Stomach smooth muscle (tissue), 2 donors: ENCODE data around the gene TRAFD1.

Source experiments
- H3K27ac ChIP-seq: one replicate; pipeline ENCODE4 v1.7.0; 2013; ENCODE audit warnings: mild to moderate bottlenecking, low read length, inconsistent platforms
- H3K27me3 ChIP-seq, 2 donors: one replicate each; pipeline ENCODE4 v1.7.0; 2013; ENCODE audit warnings: low read length in 2 of 2; ENCODE audit not compliant: insufficient read depth in 2 of 2, control insufficient read depth in 1 of 2
- H3K36me3 ChIP-seq, 2 donors: one replicate each; pipeline ENCODE4 v1.7.0; 2013; ENCODE audit warnings: low read length in 2 of 2; ENCODE audit not compliant: control insufficient read depth in 2 of 2, insufficient read depth in 2 of 2
- H3K4me1 ChIP-seq: one replicate; pipeline ENCODE4 v1.7.0; 2013; ENCODE audit warnings: low read length; ENCODE audit not compliant: control insufficient read depth, insufficient read depth
- H3K4me3 ChIP-seq, 2 donors: one replicate each; pipeline ENCODE4 v1.7.0; 2013; ENCODE audit warnings: low read length in 2 of 2
- H3K9ac ChIP-seq, 2 donors: one replicate each; pipeline ENCODE4 v1.7.0; 2013; ENCODE audit warnings: low read length in 2 of 2, mild to moderate bottlenecking in 1 of 2
- H3K9me3 ChIP-seq, 2 donors: one replicate each; pipeline ENCODE4 v1.7.0; 2013; ENCODE audit warnings: low read length in 2 of 2; ENCODE audit not compliant: control insufficient read depth in 2 of 2
- donor health status: healthy.
- donor health status: Pancreatic carcinoma.

TRAFD1 gene

GRCh38 chr12:112116232-112117060 is 8.9 kb upstream of the TRAFD1 start:
- H3K4me3 ChIP-seq: peak overlapping the region in 1 of 2 donors; percentile 8
- H3K27ac ChIP-seq: no peak overlapping the region

DNA sequence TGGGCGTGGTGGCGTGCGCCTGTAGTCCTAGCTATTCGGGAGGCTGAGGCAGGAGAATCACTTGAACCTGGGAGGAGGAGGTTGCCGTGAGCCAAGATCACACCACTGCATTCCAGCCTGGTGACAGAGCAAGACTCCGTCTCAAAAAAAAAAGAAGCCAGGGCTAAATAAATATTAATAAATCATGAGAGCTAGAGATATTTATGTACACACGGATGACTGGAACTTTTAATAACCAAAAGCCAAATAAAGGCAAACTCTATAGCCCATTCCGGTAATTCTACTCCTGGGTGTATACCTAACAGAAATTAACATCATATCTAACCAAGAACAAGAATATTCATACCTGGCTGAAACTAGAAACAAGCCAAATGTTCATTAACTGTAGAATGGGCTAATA is 7.7 kb upstream of the TRAFD1 start:
- Histone ChIP-seq H3K27ac (no peak overlapping the region), H3K9me3 (no peaks in the 10 kb centered on the region), H3K9ac (no peak overlapping the region), H3K4me3 (no peak overlapping the region), H3K4me1 (peaks cover 9% of the 10 kb centered on the region), H3K27me3 (no peaks in the 10 kb centered on the region), H3K36me3 (no peaks in the 10 kb centered on the region)

More at GRCh38 chr12:112116232-112117060, 8.9 kb upstream of the TRAFD1 start:
- Histone ChIP-seq H3K27me3 (no peaks in the 10 kb centered on the region), H3K9ac (no peak overlapping the region), H3K9me3 (no peaks in the 10 kb centered on the region), H3K36me3 (no peaks in the 10 kb centered on the region), H3K4me1 (peaks cover under 1% of the 10 kb centered on the region)

- no peaks in the 10 kb centered on the region for H3K36me3 ChIP-seq
- peaks cover 23% of the 10 kb centered on the region for H3K4me1 ChIP-seq
- peak overlapping the region; percentile 86 for H3K27ac ChIP-seq
- H3K27me3 ChIP-seq: no peaks in the 10 kb centered on the region
- peak overlapping the region in 1 of 2 donors; percentile 57 for H3K4me3 ChIP-seq
- H3K9me3 ChIP-seq: no peaks in the 10 kb centered on the region
- peak overlapping the region; percentile 19 to 51 for H3K9ac ChIP-seq
These were observed 3.4 kb upstream of the TRAFD1 start for GRCh38 chr12:112121780-112122565.

GRCh38 chr12:112122823-112123690 is 2.3 kb upstream of the TRAFD1 start:
- Histone ChIP-seq H3K9me3 (no peaks in the 10 kb centered on the region), H3K36me3 (no peaks in the 10 kb centered on the region), H3K9ac (no peak overlapping the region), H3K27ac (peak overlapping the region; percentile 86), H3K27me3 (no peaks in the 10 kb centered on the region), H3K4me3 (peak overlapping the region in 1 of 2 donors; percentile 35), H3K4me1 (peaks cover 34% of the 10 kb centered on the region)

GRCh38 chr12:112124918-112125249 is 476 bp upstream of the TRAFD1 start:
- H3K9ac ChIP-seq: no peak overlapping the region
- no peaks in the 10 kb centered on the region for H3K36me3 ChIP-seq
- peak overlapping the region; percentile 40 to 92 for H3K4me3 ChIP-seq
- H3K9me3 ChIP-seq: no peaks in the 10 kb centered on the region
- H3K27ac ChIP-seq: peak overlapping the region; percentile 90
- peaks cover 43% of the 10 kb centered on the region for H3K4me1 ChIP-seq
- H3K27me3 ChIP-seq: no peaks in the 10 kb centered on the region

DNA sequence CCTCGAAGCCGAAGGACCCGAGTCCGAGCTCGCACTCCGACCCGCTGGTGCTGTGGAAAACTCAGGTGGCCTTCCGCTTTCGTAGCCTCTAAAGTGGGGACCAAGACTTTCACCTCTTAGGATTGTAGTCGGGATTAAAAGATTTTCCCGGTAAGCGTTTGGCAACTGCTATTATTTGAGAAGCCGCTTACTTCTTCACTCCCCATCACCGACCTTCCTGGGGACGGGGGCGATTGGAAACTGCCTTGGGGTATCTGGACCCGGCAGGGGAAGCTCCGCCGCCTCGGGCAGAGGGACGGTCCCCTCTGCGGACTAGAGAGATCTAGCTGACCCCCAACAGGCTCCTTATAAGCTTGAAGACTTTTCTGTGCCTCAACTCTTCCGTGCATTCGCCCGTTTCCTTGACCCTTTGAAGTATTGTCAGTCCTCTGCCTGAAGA is 659 bp downstream of the TRAFD1 start:
- no peaks in the 10 kb centered on the region for H3K27me3 ChIP-seq
- peaks cover 43% of the 10 kb centered on the region for H3K4me1 ChIP-seq
- no peaks in the 10 kb centered on the region for H3K9me3 ChIP-seq
- H3K27ac ChIP-seq: peak overlapping the region; percentile 90
- H3K4me3 ChIP-seq: peak overlapping the region; percentile 92 to 96
- H3K36me3 ChIP-seq: no peaks in the 10 kb centered on the region
- peak overlapping the region; percentile 90 to 94 for H3K9ac ChIP-seq

DNA sequence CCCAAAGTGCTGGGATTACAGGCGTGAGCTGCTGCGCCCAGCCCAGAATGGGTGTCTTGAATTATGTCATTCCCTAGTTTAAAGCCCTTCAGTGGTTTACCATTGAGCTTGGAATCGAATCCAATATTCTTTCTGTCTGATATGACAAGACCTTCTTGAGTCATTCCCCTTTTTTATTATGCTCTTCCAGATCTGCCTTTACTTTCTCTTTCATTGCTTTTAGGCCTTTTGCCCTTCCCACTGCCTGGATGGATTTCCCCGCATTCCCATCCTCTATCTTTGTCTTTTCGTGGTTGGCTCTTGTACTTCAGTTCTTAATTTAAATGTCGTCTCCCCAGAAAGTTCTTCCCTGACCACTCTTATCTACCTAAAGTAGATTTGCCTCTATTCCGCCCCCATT is 1.6 kb downstream of the TRAFD1 start:
- Histone ChIP-seq H3K27ac (no peak overlapping the region), H3K9ac (peak overlapping the region in 1 of 2 donors; percentile 94), H3K4me3 (peak overlapping the region; percentile 92 to 96), H3K4me1 (peaks cover 38% of the 10 kb centered on the region), H3K9me3 (no peaks in the 10 kb centered on the region), H3K36me3 (no peaks in the 10 kb centered on the region), H3K27me3 (no peaks in the 10 kb centered on the region)

DNA sequence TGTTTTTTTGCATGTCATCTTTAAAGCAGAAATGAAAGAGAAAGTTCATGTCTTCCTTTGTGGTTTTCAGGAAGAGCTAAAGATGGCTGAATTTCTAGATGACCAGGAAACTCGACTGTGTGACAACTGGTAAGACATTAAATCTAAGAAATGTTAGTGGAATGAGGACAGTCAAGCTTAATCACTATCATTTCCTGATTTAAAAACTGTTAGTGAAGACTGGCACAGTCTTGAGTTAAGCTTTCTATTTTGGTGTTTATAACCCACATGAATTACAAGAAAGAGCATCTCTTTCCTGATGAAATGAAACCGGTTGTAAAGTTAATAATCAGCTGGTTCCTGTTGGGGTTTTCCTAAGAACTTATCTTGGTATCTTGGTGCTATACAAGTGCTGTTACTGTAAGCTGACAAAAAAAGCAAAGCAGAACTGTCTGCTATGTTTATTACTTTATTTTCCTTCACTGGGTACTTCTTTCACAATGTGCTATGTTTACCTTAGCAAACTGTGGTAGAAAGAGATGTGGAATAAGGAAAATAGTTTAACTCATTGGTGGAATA is 5.2 kb downstream of the TRAFD1 start:
- Histone ChIP-seq H3K27ac (no peak overlapping the region), H3K36me3 (peaks cover 8 to 10% of the 10 kb centered on the region in 2 donors), H3K4me1 (peaks cover 30% of the 10 kb centered on the region), H3K27me3 (no peaks in the 10 kb centered on the region), H3K9ac (peak overlapping the region in 1 of 2 donors; percentile 44), H3K9me3 (no peaks in the 10 kb centered on the region), H3K4me3 (peak overlapping the region in 1 of 2 donors; percentile 33)

DNA sequence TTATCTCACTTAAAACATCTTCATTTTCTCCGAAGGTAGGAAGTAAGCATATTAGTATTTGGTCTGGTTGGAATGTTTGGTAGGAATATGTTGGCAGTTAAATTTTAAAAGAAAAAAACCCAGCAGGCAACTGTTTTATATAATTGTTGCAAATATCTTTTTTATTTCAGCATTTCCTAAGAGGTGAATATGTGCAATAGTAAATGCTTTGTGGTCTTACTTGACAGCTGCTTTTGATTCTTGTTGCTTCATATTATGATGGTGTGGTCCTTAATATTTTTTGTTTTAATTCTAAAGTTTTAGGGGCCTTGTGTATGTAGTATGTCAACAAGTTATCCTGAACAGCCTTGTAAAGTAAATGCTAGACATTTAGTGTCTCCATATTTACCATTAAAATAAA is 6.3 kb downstream of the TRAFD1 start:
- H3K4me3 ChIP-seq: no peak overlapping the region
- H3K27me3 ChIP-seq: no peaks in the 10 kb centered on the region
- no peak overlapping the region for H3K27ac ChIP-seq
- H3K4me1 ChIP-seq: peaks cover 22% of the 10 kb centered on the region
- peaks cover 12 to 15% of the 10 kb centered on the region in 2 donors for H3K36me3 ChIP-seq
- no peak overlapping the region for H3K9ac ChIP-seq
- no peaks in the 10 kb centered on the region for H3K9me3 ChIP-seq

GRCh38 chr12:112133418-112133817 is 8.1 kb downstream of the TRAFD1 start:
- Histone ChIP-seq H3K4me1 (peaks cover 6% of the 10 kb centered on the region), H3K27ac (no peak overlapping the region), H3K36me3 (peaks cover 18 to 19% of the 10 kb centered on the region in 2 donors)

More at GRCh38 chr12:112133418-112133817, 8.1 kb downstream of the TRAFD1 start:
- no peaks in the 10 kb centered on the region for H3K27me3 ChIP-seq
- H3K4me3 ChIP-seq: no peak overlapping the region
- H3K9me3 ChIP-seq: no peaks in the 10 kb centered on the region
- no peak overlapping the region for H3K9ac ChIP-seq
